Gastroesophageal sphincter (tissue), 4 donors: ENCODE measurements around the gene PSMG4. TPM values are rescaled to one million over a fixed set of nuclear protein-coding genes. Genes with fewer than 3 reads are reported as not detected.

Experiments used
- ATAC-seq: fragments of 150-250 bp; one replicate; pipeline ENCODE4 v1.9.1; 2016; ENCODE audit warnings: mild to moderate bottlenecking, moderate library complexity
- H3K27ac ChIP-seq, 4 donors: fragments of 200-600 bp; sonication (generic) in 3 of 4; 1 replicate in 3 of 4; 2 replicates in 1 of 4; pipeline ENCODE4 v1.5.1; 2016 to 2019
- H3K27me3 ChIP-seq: fragments of 200-600 bp; sonication (generic); one replicate; pipeline ENCODE4 v1.5.1; 2019
- H3K36me3 ChIP-seq, 2 donors: fragments of 200-600 bp; sonication (generic); one replicate each; pipeline ENCODE4 v1.5.1; 2019; ENCODE audit warnings: control low read depth in 1 of 2
- H3K4me1 ChIP-seq, 3 donors: fragments of 200-600 bp; sonication (generic); 1 replicate in 2 of 3; 2 replicates in 1 of 3; pipeline ENCODE4 v1.5.1; 2016 to 2019; ENCODE audit warnings: control low read depth in 2 of 3
- H3K4me3 ChIP-seq, 2 donors: fragments of 200-600 bp; sonication (generic); one replicate each; pipeline ENCODE4 v1.5.1; 2019; ENCODE audit warnings: mild to moderate bottlenecking in 1 of 2, moderate library complexity in 1 of 2
- H3K9me3 ChIP-seq, 3 donors: fragments of 200-600 bp; sonication (generic); one replicate each; pipeline ENCODE4 v1.5.1; 2017 to 2019; ENCODE audit warnings: control low read depth in 2 of 3
- CTCF ChIP-seq, 4 experiments: fragments of 200-600 bp in 2 of 4; fragments of 450-650 bp in 2 of 4; sonication (generic) in 1 of 4; IDR thresholded peaks; one replicate each; pipeline ENCODE4 v1.5.1; 2017 to 2019; ENCODE audit warnings: antibody characterized with exemption in 4 of 4, mild to moderate bottlenecking in 2 of 4, moderate library complexity in 2 of 4
- EP300 ChIP-seq: sonication (generic); formaldehyde crosslinking; IDR thresholded peaks from one replicate; pipeline ENCODE4 v1.6.1; 2017; ENCODE audit warnings: antibody characterized with exemption, mild to moderate bottlenecking
- POLR2A ChIP-seq, 2 donors: fragments of 450-650 bp; IDR thresholded peaks; one replicate each; pipeline ENCODE4 v1.6.1; 2017; ENCODE audit warnings: antibody characterized with exemption in 2 of 2, mild to moderate bottlenecking in 2 of 2, moderate library complexity in 1 of 2
- POLR2AphosphoS5 ChIP-seq: sonication (generic); formaldehyde crosslinking; IDR thresholded peaks from one replicate; pipeline ENCODE4 v1.6.1; 2017; ENCODE audit warnings: antibody characterized with exemption
- WGBS, 2 donors: methylation state at CpG; one replicate each; pipeline ENCODE4 v1.1.5; 2018; ENCODE audit warnings: low coverage in 1 of 2; 5-methylcytosine and 5-hydroxymethylcytosine counted together
- total RNA-seq, 4 donors: library from RNA; depleted of rRNA; stranded (reverse); fragments of >200 nt; gene quantifications; one replicate each; pipeline ENCODE4 v1.1.0, GENCODE V29; 2016

Gene PSMG4
- total RNA-seq, 4 donors from 2014 or later = 23.6 to 37.8 (median 29.5) TPM

- no peak for TF ChIP-seq POLR2AphosphoS5
- no peak for TF ChIP-seq POLR2A (IDR thresholded peaks at IDR 0.05)
- TF ChIP-seq EP300 = no peak
- TF ChIP-seq CTCF (IDR thresholded peaks at IDR 0.05) = no peak
- Histone ChIP-seq H3K4me1 (no peaks in the 10 kb centered on the region), H3K36me3 (peaks cover 0 to 13% of the 10 kb centered on the region in 2 donors), H3K9me3 (no peaks in the 10 kb centered on the region), H3K4me3 (no peak overlapping the region), H3K27me3 (no peaks in the 10 kb centered on the region), H3K27ac (no peak overlapping the region)
- WGBS, 2 donors = 76 to 95% methylated on average over 2 to 5 of the region's 6 CpGs
- no peak for ATAC-seq
Measured at GRCh38 chr6:3310051-3310448, 51.3 kb downstream of the PSMG4 start.

- no peak overlapping the region for H3K27ac ChIP-seq
- H3K4me3 ChIP-seq = no peak overlapping the region
- H3K27me3 ChIP-seq = no peaks in the 10 kb centered on the region
- ATAC-seq = no peak
- H3K4me1 ChIP-seq = no peaks in the 10 kb centered on the region
- peaks cover 0 to 16% of the 10 kb centered on the region in 2 donors for H3K36me3 ChIP-seq
- H3K9me3 ChIP-seq = no peaks in the 10 kb centered on the region
- WGBS, 2 donors = 71 to 79% methylated on average over 7 of the region's 9 CpGs
- no peak for TF ChIP-seq CTCF (IDR thresholded peaks at IDR 0.05)
- no peak for TF ChIP-seq POLR2A (IDR thresholded peaks at IDR 0.05)
Measured at GRCh38 chr6:3310703-3311102, 52.0 kb downstream of the PSMG4 start.

GRCh38 chr6:3311826-3312225 lies 53.1 kb downstream of the PSMG4 start:
- H3K4me3 ChIP-seq = no peak overlapping the region
- no peaks in the 10 kb centered on the region for H3K9me3 ChIP-seq
- 90% methylated on average over 3 to 5 of the region's 6 CpGs for WGBS, 2 donors
- H3K27me3 ChIP-seq = no peaks in the 10 kb centered on the region
- no peak overlapping the region for H3K27ac ChIP-seq
- ATAC-seq = no peak
- peaks cover 0 to 11% of the 10 kb centered on the region in 2 donors for H3K36me3 ChIP-seq
- H3K4me1 ChIP-seq = no peaks in the 10 kb centered on the region
- TF ChIP-seq POLR2AphosphoS5 (no peak), CTCF (IDR thresholded peaks at IDR 0.05) (no peak), POLR2A (IDR thresholded peaks at IDR 0.05) (no peak), EP300 (no peak)

DNA sequence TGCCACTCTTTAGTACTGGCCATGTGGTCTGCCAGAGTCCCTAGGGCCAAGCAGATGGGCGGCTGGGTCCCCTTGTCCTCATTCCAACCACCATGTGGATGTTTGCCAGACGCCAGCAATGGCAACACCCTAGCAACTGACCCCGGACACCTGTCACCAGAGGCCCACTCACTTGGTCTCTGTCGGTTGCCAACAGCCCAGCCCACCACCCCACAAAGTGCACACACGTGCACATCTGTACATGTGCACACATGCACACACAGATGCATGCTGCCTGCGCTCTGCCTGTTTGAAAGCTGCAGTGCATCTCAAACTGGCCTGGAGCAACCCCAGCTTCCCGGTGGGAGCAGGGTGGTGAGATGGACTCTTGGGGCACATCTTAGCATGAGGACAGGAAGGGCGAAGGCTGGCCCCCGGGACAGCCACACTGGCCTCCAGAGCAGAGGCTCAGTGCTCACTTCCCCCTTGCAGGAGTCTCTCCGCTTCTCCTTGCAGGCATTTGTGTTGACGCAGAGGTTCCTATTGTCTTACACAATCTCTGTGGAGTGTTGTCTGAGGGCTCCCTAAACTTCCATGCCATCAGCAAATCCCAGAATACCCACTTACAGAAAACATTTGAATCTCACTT lies 54.0 kb downstream of the PSMG4 start:
- no peaks in the 10 kb centered on the region for H3K9me3 ChIP-seq
- no peak overlapping the region for H3K27ac ChIP-seq
- H3K27me3 ChIP-seq = no peaks in the 10 kb centered on the region
- WGBS, 2 donors = 66 to 73% methylated on average over 2 to 5 of the region's 11 CpGs
- H3K4me1 ChIP-seq = no peaks in the 10 kb centered on the region
- no peak for TF ChIP-seq POLR2A (IDR thresholded peaks at IDR 0.05)
- TF ChIP-seq POLR2AphosphoS5 = no peak
- no peak for TF ChIP-seq CTCF (IDR thresholded peaks at IDR 0.05)
- TF ChIP-seq EP300 = no peak
- H3K4me3 ChIP-seq = no peak overlapping the region
- peaks cover 0 to 4% of the 10 kb centered on the region in 2 donors for H3K36me3 ChIP-seq
- peak; percentile 59 for ATAC-seq

- H3K4me3 ChIP-seq = no peak overlapping the region
- peaks cover 0 to 4% of the 10 kb centered on the region in 2 donors for H3K36me3 ChIP-seq
- H3K9me3 ChIP-seq = no peaks in the 10 kb centered on the region
- TF ChIP-seq POLR2AphosphoS5 = no peak
- TF ChIP-seq POLR2A (IDR thresholded peaks at IDR 0.05) = no peak
- no peak for TF ChIP-seq EP300
- no peak for TF ChIP-seq CTCF (IDR thresholded peaks at IDR 0.05)
- peaks cover 0 to 11% (median 7%) of the 10 kb centered on the region in 3 donors for H3K4me1 ChIP-seq
- no peak for ATAC-seq
- 91 to 93% methylated on average over 3 to 7 of the region's 7 CpGs for WGBS, 2 donors
- H3K27me3 ChIP-seq = no peaks in the 10 kb centered on the region
- H3K27ac ChIP-seq = no peak overlapping the region
Measured at GRCh38 chr6:3314176-3314575, 55.4 kb downstream of the PSMG4 start.
